Measurements from ENCODE around the gene HIVEP3.

GRCh38 chr1:41510531-41511238, 408.0 kb downstream of the HIVEP3 start:
- TF ChIP-seq CTCF (IDR thresholded peaks at IDR 0.05) = no peak
- TF ChIP-seq REST (IDR thresholded peaks at IDR 0.05; ENCODE audit: insufficient read depth in 1 of 2, low read depth in 2 of 2, low read length in 1 of 2) = no peak

Data from Panc1 (cell line).